GM21717 (cell line): ENCODE data around the gene PHF1.

Experiments
- ATAC-seq: cut with Tn5 transposase; IDR thresholded peaks from one replicate; pipeline ENCODE4 v1.9.1; 2021; ENCODE audit warnings: mild to moderate bottlenecking, moderate library complexity; ENCODE audit not compliant: unreplicated experiment

The PHF1 gene

DNA sequence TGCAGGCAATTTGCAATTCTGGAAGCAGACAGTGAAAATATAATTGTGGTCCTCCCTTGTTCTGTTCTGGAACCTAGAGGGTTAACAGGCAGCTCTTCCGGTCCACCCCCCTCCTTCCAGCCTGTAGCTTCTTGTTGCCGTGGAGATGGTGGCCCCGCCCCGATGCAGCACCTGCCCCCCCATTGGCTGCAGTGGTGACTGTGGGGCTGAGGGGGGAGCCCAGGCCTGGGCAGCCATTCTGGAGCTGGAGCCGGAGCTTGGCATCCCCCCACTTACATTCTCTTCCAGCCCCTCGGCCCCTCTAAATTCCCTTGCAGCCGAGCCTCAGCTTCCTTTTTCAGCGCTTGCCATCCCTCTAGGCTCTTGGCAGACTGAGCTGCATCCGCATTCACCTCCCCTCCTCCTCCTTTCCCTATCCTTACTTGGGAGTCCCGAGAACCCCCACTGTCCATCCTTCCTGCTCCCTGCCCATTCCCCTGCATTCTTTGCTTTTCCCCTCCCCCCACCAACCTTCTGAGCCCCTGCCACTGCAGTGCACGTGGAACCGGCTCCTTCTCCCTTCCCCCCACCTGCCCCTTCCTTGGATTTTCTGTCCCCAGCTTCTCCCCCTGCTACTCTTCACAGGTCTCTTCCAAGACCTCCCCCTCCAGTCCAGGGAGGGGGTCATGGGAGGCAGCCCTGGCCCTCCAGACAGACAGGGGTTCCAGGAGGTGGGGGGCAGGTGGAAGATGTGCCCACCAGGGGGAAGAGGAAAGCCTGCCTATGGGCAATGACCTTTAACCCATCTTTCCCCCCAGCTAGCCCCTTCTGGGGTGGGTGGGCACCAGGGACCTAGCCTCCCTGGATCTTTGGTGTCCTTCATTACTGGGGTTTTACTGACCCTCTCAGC, 20.4 kb downstream of the PHF1 start:
- no peak for ATAC-seq

DNA sequence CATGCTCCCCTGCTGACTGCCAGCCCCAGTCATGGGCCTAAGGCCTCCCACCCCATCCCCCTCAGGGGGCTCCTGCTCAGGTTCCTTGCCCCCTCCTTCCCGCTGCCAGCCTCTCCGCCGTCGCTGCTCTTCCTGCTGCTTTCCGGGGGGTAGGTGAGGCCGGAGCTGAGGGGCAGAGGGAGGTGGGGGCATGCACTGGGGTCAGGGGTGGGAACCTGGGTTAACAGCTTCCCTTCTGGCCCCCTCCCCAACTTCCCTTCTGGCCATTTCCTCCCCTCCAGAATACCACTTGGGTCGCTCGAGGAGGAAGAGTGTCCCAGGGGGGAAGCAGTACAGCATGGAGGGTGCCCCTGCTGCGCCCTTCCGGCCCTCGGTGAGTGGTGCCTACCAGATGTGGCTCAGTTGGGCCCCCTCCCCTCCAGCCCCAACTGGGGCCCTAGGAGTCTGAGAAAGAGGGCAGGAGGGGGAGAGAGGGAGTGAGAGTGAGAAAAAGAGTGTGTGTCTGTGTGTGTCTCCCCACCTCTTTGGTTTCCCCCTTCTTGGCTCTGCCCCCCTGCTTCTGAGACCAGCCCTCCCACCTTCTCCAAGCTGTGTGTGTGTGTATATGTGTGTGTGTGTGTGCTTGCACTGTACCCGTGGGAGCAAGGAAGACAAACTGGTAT, 21.2 kb downstream of the PHF1 start:
- no peak for ATAC-seq

DNA sequence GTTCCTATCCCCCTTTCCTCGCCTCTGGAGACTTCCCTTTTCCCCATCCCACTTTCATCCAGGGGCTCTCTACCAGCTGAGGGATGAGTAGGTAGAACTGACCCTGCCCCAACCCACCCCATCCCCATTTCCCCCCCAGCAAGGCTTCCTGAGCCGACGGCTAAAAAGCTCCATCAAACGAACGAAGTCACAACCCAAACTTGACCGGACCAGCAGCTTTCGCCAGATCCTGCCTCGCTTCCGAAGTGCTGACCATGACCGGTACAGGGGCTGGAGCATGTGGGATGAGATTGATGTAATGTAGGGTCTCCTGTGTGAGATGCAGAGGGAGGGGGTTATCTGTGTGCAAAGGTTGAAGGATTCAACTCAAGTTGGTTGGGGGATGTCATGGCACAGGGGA, 21.7 kb downstream of the PHF1 start:
- no peak for ATAC-seq

DNA sequence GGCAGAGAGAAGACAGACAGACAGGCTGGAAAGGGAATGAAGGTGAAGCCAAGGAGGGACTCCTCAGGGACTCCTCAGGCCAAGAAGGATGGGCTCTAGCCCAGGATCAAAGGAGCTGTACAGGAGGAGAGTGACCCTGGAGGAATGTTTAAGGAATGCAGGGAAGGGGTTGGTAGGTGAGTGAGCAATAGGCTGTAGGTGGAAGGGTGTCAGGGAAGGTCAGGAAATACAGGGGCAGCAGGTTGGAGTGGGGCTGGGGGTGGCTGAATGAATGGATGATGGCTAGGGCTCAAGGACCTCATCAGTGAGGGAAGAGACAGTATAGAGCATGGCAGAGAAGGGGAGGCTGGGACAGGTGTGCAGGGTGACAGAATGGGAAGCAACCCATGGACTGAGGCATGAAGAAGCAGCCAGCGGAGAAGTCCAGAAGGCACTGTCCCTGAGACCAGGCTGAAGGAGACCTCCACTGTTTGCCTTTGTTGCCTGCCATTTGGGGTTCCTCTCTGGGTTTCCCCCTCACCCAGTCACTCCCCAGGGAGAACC, 22.3 kb downstream of the PHF1 start:
- no peak for ATAC-seq

DNA sequence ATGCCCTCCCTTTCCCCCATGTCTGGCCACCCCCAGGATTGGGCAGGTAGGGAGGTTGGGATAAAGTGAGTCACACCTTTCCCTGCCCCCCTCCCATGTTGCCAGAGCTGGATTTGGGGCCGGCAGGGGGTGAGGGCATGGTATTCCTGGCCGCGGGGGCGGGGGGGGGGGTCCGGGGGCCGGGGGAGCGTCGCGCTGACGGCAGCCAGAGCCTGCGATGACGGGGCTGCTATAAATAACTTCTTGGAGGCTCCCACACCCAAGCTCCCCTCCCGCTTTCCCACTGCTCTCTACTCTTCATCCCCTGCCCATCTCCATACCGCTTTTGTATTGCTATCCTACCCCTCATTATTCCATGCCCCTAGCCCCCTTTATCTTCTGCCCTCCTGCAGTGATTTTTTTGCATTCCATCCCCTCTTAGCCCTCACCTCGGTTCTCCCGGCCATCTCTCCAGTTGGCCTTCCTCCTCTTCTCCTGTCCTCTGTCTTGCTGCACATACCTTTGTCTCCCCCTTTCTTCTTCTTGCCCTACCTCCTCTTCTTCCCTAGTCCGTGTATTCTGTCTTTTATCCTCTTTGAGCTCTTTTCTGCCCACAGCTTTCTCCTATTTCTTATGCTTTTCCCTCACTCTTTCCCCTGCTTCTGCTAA, 22.9 kb downstream of the PHF1 start:
- ATAC-seq = no peak

DNA sequence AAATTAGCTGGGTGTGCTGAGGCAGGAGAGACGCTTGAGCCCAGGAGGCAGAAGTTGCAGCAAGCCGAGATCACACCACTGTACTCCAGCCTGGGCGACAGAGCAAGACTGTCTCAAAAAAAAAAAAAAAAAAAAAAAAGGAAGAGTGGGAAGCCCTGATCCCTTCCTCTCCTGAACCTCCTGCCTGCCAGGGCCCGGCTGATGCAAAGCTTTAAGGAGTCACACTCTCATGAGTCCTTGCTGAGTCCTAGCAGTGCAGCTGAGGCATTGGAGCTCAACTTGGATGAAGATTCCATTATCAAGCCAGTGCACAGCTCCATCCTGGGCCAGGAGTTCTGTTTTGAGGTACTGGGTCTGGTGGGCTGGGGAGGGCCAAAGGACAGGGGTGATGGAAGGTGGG, 24.1 kb downstream of the PHF1 start:
- no peak for ATAC-seq

DNA sequence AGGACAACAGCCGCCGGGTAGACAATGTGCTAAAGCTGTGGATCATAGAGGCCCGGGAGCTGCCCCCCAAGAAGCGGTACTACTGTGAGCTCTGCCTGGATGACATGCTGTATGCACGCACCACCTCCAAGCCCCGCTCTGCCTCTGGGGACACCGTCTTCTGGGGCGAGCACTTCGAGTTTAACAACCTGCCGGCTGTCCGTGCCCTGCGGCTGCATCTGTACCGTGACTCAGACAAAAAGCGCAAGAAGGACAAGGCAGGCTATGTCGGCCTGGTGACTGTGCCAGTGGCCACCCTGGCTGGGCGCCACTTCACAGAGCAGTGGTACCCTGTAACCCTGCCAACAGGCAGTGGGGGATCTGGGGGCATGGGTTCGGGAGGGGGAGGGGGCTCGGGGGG, 26.9 kb downstream of the PHF1 start:
- ATAC-seq = no peak

DNA sequence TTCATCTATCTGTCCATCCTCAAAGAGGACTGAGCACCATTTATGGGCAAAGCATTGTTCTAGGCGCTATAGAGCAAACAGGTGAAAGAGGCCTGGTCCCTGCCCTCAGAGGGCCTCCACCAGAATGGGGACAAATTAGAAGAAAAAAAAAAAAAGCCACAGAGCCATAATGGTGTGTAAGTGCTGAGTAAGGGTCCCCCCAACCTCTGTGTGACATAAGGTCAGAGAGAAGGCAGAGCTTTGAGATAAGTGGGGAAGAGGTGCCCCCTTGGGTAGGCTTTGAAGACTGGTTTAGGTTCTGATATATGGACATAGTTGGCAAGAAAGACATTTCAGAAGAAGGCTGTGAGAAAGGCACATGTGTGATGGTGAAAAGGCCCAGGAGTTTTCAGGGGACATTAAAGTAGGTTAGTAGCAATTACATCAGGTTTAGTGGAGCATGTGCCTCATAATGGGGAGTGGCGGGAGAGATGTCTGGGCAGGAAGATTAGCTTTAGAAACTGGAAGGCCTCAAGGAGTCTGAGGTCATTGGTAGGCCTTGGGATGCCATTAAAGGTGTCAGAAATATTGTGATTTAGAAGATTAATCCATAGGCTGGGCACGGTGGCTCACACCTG, 28.3 kb downstream of the PHF1 start:
- ATAC-seq = no peak

DNA sequence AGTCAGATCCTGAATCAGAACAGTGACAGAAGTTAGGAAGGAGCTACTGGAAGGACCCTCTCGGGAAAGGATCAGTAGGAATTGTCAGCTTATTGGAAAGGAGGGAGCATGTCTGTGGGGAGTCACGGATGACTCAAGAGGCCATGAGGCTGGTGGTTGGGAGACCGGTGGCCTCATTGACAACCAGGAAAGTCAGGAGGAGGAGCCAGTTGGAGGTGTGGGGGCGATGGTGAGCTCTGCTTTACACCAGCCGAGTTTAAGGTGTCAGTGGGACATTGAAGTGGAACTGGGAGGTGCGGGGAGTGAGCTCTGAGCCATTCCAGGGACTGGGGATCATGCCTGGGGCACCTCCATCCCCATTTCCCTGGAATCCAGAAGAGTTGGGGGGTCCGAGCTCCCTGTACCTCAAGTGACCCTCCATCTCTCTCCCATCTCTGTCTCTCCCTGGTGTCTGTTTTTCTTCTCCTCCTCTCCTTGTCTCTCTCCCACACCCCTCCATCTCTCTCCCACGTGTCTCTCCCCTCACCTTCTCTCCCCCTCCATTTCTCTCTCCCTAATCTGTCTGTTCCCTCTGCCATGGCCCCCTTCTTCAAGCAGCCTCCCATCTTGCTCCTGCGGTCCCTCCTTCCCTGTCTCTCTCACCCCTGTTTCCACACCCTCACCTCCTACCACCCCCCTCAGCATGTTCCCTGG, 29.3 kb downstream of the PHF1 start:
- ATAC-seq = no peak

DNA sequence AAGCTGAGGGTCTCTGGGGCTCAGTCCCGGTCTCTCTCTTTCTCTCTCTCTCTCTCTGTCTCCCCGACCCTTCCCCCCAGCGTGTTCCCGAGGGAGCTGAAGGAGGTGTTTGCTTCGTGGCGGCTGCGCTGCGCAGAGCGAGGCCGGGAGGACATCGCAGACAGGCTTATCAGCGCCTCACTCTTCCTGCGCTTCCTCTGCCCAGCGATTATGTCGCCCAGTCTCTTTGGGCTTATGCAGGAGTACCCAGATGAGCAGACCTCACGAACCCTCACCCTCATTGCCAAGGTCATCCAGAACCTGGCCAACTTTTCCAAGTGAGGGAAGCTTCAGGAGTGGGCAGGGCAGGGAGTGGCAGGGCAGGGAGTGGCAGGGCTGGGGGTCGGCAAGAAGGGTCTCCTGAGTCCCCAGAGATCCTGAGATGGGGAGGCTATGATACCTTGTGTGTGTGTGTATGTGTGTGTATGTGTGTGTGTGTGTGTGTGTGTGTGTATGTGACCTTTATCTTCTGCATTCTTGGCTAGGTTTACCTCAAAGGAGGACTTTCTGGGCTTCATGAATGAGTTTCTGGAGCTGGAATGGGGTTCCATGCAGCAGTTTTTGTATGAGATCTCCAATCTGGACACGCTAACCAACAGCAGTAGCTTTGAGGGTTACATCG, 30.0 kb downstream of the PHF1 start:
- ATAC-seq = no peak

DNA sequence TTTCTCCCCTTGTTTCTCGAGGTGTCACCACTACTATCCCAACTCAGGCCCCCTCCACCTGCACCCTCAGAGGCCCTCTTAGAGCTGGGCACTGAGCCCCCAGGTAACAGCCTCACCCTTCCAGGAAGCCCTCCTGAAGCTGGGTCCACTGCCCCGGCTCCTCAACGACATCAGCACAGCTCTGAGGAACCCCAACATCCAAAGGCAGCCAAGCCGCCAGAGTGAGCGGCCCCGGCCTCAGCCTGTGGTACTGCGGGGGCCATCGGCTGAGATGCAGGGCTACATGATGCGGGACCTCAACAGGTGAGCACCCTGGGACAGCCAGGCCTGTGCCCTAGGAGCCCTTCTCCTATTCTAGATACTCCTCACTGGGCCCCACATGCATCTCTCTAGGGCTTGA, 30.6 kb downstream of the PHF1 start:
- ATAC-seq = no peak

DNA sequence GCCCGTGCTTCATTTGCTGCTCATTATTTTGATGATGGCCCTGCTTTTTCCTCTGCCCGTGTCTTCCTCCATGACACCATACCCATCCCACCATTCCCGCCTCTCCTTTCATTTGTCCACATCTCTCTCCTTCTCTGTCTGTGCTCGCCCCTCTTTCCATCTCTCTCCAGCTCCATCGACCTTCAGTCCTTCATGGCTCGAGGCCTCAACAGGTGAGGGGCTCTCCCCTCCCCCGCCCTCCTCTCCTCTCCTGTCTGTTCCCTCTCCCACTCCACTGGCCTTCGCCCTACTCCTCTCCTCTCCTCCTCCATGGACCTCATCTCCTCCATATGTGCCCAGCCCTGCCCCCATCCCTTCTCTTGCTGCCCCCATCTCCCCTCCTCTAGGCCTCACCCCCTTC, 31.5 kb downstream of the PHF1 start:
- no peak for ATAC-seq

DNA sequence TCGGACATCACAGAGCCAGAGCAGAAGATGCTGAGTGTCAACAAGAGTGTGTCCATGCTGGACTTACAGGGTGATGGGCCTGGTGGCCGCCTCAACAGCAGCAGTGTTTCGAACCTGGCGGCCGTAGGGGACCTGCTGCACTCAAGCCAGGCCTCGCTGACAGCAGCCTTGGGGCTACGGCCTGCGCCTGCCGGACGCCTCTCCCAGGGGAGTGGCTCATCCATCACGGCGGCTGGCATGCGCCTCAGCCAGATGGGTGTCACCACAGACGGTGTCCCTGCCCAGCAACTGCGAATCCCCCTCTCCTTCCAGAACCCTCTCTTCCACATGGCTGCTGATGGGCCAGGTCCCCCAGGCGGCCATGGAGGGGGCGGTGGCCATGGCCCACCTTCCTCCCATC, 32.2 kb downstream of the PHF1 start:
- ATAC-seq = no peak

DNA sequence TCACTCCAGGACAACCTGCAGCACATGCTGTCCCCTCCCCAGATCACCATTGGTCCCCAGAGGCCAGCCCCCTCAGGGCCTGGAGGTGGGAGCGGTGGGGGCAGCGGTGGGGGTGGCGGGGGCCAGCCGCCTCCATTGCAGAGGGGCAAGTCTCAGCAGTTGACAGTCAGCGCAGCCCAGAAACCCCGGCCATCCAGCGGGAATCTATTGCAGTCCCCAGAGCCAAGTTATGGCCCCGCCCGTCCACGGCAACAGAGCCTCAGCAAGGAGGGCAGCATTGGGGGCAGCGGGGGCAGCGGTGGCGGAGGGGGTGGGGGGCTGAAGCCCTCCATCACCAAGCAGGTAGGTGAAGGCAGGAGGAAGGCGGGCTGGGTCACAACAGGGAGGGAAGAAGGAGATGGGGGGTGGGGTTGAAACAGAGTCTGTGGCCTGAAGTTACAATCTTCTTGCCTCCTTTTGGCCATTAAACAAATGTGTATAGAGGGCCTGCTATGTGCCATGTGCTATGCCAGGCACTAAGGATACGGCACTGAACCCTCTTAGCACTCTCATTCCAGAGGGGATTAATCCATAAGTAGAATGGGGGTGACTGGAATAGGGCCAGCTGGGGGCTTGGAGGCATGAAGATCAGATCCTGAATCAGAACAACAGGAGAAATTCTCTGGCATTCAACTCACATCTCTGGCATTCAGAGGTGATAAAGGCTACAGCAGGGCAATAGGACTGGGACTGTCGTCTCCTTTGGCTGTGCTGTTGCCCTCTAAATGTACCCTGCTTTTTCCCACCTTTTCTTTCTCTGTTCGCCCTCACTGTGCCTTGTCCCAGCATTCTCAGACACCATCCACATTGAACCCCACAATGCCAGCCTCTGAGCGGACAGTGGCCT, 33.0 kb downstream of the PHF1 start:
- no peak for ATAC-seq

DNA sequence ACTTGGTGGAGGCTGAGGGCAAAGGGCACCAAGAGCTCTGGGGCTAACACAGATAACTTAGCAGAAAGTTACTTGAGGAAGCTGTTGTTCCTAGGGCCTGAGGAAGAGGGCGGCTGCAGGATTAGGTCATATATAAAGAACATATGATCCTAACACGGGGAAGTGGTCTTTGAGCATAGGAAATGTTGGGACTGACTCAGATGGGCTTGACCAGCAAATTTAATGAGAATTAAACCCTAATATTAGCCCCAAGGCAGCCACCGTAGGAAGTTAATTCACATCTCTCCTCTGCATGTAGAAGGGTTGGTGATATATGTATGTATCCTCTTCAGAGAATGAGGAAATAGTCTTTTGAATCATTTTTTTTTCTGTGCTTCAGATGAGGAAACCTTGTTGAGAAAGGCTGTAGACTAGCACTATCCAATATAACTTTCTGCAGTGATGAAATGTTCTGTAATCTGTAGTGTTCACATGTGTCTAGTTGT, 34.3 kb downstream of the PHF1 start:
- ATAC-seq = no peak

DNA sequence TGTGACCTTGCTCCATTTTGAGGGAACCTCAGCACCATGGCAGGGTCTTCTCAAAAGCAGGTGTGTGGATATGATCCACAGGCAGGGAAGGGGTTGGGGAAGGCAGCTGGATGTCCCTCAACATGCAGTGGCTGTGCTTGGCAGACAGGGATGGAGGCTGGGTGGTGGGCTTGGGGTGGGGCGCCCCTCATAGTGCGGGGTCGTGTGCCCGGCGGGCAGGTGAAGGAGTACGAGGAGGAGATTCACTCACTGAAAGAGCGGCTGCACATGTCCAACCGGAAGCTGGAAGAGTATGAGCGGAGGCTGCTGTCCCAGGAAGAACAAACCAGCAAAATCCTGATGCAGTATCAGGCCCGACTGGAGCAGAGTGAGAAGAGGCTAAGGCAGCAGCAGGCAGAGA, 35.5 kb downstream of the PHF1 start:
- no peak for ATAC-seq

DNA sequence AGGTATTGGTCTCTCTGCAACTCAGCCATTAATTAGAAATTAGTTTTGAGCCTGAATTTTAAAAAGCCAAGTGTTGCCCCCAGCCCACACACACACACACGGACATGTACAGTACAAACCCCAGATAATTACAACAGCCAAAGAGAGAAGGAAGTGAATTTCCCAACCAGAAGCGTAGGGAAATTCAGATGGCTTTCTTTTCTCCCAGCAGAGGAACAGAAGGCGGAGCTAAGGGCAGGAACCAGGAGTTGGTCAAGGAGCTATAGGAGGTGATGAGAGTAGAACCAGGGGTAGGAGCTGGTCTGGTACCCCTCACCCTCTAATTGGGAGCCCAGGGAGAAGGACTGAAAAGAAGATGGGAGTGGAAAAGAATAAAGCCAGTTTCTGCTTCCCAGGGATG, 39.6 kb downstream of the PHF1 start:
- ATAC-seq = no peak

DNA sequence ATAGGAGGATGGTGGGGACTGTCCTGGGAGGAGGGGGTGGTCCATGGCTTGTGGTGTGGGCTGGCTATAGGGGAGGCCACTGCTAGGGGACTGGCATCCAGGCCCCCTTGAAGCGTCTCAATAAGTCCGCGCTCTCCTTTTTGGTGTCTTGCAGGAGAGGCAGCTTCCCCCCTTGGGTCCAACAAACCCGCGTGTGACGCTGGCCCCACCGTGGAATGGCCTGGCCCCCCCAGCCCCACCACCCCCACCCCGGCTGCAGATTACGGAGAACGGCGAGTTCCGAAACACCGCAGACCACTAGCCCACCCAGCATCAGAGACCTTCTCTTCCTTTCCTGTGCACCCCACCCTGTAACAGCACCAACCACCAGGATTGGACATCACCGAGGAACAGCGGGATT, 40.8 kb downstream of the PHF1 start:
- ATAC-seq = no peak

DNA sequence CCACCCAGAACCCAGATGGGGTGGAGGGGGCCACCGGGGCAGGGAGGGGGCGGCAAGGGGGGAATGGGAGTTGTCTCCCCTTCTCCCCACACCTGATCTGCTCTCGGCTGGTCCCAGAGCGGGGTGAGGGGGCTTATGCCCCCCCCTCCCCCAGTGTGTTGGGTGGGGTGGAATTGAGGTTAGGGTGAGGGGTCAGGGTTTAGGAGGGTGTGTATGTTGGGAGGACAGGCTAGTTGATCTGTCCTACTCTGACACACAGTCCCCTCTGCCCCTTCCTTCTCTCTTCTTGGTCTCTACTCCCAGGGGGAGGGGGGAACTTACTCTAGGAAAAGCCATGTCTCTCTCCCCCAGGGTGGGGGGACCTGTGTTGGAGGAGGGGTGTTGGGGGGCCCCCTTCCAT, 41.7 kb downstream of the PHF1 start:
- no peak for ATAC-seq
